H4 (cell line): ENCODE results near the gene TSPAN18. TPM values are rescaled to one million over a fixed set of nuclear protein-coding genes. Genes with fewer than 3 reads are reported as not detected.

Experiments
- DNase-seq: peaks from one replicate; pipeline ENCODE4 v3.0.0-alpha.2; 2015; ENCODE audit warnings: low spot score
- total RNA-seq: library from RNA; depleted of rRNA; stranded (reverse); fragments of >200 nt; shearing (Covaris generic); gene quantifications from 2 replicates; pipeline ENCODE4 v1.2.3, GENCODE V29; 2014

TSPAN18 gene
- total RNA-seq, 1 experiment from 2014 or later: 0.83 TPM

GRCh38 chr11:44957776-44958564, 231.2 kb downstream of the TSPAN18 start:
- no peak for DNase-seq

- DNase-seq: no peak
Measured at GRCh38 chr11:44959064-44959463, 232.3 kb downstream of the TSPAN18 start.

- no peak for DNase-seq
Measured at GRCh38 chr11:44960200-44960845, 233.6 kb downstream of the TSPAN18 start.

GRCh38 chr11:44962464-44962863, 235.7 kb downstream of the TSPAN18 start:
- DNase-seq: no peak

GRCh38 chr11:44963136-44963535, 236.4 kb downstream of the TSPAN18 start:
- DNase-seq: no peak

GRCh38 chr11:44963948-44964347, 237.2 kb downstream of the TSPAN18 start:
- DNase-seq: no peak

- no peak for DNase-seq
Measured at GRCh38 chr11:44964526-44965209, 237.9 kb downstream of the TSPAN18 start.

- no peak for DNase-seq
Measured at GRCh38 chr11:44966694-44967093, 239.9 kb downstream of the TSPAN18 start.

GRCh38 chr11:44967930-44968496, 241.3 kb downstream of the TSPAN18 start:
- DNase-seq: no peak

GRCh38 chr11:44968510-44968909, 241.7 kb downstream of the TSPAN18 start:
- no peak for DNase-seq

GRCh38 chr11:44969651-44970252, 243.0 kb downstream of the TSPAN18 start:
- no peak for DNase-seq

- no peak for DNase-seq
Measured at GRCh38 chr11:44970293-44970692, 243.5 kb downstream of the TSPAN18 start.

- DNase-seq: no peak
Measured at GRCh38 chr11:44971185-44971584, 244.4 kb downstream of the TSPAN18 start.

- DNase-seq: no peak
Measured at GRCh38 chr11:44972746-44973435, 246.1 kb downstream of the TSPAN18 start.

- DNase-seq: no peak
Measured at GRCh38 chr11:44973632-44974401, 247.1 kb downstream of the TSPAN18 start.

- DNase-seq: no peak
Measured at GRCh38 chr11:44974402-44975000, 247.7 kb downstream of the TSPAN18 start.

- no peak for DNase-seq
Measured at GRCh38 chr11:44976576-44976975, 249.8 kb downstream of the TSPAN18 start.

- DNase-seq: no peak
Measured at GRCh38 chr11:44977493-44977984, 250.8 kb downstream of the TSPAN18 start.

GRCh38 chr11:44978274-44978960, 251.7 kb downstream of the TSPAN18 start:
- no peak for DNase-seq
